ENCODE data around the gene TBRG4.

Gene TBRG4

GRCh38 chr7:45074528-45075354 is 36.8 kb downstream of the TBRG4 start:
- no peak for DNase-seq (ENCODE audit: low read depth in 2 of 2)

GRCh38 chr7:45073786-45074527 is 37.5 kb downstream of the TBRG4 start:
- no peak for DNase-seq (ENCODE audit: low read depth in 2 of 2)

- no peak for DNase-seq (ENCODE audit: low read depth in 2 of 2)
Observed at GRCh38 chr7:45073031-45073785, 38.3 kb downstream of the TBRG4 start.

GRCh38 chr7:45072131-45073030 is 39.1 kb downstream of the TBRG4 start:
- DNase-seq (ENCODE audit: low read depth in 2 of 2) = no peak

DNA sequence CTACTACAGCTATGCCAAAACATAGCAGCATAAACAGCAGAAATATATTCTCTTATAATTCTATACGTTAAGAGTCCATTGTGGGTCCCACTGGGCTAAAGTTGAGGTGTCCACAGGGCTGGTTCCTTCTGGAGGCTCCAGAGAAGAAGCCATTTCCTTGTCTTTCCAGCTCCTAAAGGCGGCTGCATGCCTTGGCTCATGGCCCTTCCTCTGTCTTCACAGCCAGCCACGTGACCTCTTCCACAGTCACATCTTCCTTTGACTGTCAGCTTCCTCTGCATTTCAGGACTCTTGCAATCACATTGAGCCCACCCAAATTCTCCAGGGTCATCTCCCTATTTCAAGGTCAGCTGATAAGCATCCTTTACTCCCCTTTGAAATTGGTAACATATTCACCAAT is 40.0 kb downstream of the TBRG4 start:
- no peak for DNase-seq (ENCODE audit: low read depth in 2 of 2)

GRCh38 chr7:45070254-45070642 is 41.2 kb downstream of the TBRG4 start:
- no peak for DNase-seq (ENCODE audit: low read depth in 2 of 2)

DNA sequence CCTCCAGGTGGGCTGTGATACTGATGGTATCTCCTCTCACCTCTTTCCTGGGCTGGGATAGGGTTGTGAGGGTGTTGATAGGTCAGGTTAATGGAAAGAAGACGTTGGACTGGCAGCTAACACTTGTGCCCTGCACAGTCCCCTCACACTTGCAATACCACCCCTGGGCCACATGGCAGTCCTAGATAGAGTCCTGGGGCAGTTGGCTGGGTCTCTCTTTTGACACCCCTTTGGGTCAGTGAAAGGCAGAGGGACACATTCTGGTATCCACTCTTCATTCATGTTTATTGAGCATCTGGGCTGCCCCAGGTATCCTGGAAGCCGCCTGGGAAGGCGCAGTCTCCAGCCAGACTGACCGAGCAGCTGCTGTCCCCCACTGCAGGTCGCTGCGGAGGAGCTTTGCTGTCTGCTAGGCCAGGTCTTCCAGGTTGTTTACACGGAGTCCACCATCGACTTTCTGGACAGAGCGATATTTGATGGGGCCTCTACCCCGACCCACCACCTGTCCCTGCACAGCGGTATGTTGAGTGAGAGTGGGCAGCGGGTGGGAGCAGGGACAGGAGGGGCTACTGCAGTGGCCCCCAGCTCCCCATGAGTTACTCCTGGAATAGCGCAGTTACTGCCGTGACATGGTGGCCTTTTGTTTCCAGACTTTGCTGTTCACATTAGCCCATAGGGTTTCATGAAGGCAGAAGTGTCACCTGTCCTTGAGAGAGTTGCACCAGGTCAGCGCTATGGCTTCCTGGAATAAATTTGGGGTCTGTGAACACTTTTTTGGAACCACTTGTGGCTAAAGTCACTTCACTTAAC is 41.8 kb downstream of the TBRG4 start:
- no peak for DNase-seq (ENCODE audit: low read depth in 2 of 2)

- no peak for DNase-seq (ENCODE audit: low read depth in 2 of 2)
Observed at GRCh38 chr7:45068236-45069023, 43.1 kb downstream of the TBRG4 start.

GRCh38 chr7:45067582-45067981 is 43.9 kb downstream of the TBRG4 start:
- DNase-seq (ENCODE audit: low read depth in 2 of 2) = no peak

DNA sequence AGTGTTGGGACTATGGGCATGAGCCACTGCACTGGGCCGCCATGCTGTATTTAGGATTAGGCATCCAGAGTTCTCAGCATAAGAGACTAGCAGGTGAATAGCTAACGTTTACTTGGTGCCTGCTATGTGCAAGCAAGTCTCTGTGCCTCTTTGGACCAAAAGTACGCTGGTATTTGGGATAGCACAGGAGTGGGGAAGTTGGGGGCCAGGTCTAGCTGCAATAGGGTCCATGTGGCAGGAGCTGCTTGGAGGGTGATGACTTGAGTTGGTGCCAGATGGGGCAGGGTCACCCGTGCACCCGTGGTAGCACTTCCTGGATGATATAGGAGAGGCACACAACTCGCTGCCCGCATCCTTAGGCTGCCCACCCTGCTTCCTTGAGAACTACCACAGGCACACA is 45.1 kb downstream of the TBRG4 start:
- DNase-seq (ENCODE audit: low read depth in 2 of 2) = no peak

- no peak for DNase-seq (ENCODE audit: low read depth in 2 of 2)
Observed at GRCh38 chr7:45065031-45065995, 46.2 kb downstream of the TBRG4 start.

DNA sequence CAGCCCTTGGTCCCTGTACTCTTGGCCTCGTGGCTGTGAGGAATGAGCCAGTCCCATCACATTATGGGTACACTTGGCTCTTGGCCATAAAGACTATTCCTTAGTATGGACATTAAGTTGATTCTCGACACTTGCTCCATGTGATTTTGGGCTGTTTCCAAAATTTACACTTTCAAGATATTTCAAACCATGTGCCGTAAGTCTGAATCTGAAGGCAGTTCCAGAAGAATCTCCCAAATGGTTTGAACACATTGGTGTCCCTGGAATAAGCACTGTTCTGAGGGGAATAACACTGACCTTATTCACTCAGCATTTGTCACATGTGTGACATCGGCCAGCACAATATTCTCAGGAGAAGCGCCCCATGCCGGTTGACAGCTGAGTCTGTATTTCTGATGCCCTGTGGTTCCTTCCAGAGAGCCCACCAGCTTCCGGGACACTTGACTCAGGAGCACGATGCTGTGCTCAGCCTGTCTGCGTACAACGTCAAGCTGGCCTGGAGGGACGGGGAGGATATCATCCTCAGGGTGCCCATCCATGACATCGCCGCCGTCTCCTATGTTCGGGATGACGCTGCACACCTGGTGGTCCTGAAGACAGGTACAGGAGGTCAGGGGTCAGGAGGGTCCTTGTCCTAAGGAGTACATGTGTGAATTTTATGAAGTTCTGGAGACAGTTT is 47.3 kb downstream of the TBRG4 start:
- no peak for DNase-seq (ENCODE audit: low read depth in 2 of 2)

GRCh38 chr7:45061806-45062425 is 49.6 kb downstream of the TBRG4 start:
- no peak for DNase-seq (ENCODE audit: low read depth in 2 of 2)

- DNase-seq (ENCODE audit: low read depth in 2 of 2) = no peak
Observed at GRCh38 chr7:45061352-45061751, 50.1 kb downstream of the TBRG4 start.

- no peak for DNase-seq (ENCODE audit: low read depth in 2 of 2)
Observed at GRCh38 chr7:45060295-45060694, 51.2 kb downstream of the TBRG4 start.

- no peak for DNase-seq (ENCODE audit: low read depth in 2 of 2)
Observed at GRCh38 chr7:45057878-45058277, 53.6 kb downstream of the TBRG4 start.

GRCh38 chr7:45055594-45056219 is 55.8 kb downstream of the TBRG4 start:
- DNase-seq (ENCODE audit: low read depth in 2 of 2) = no peak
